Measurements from ENCODE around the gene PCYT1A. TPM values are rescaled to one million over a fixed set of nuclear protein-coding genes. Genes with fewer than 3 reads are reported as not detected.
"Not testable (repeated sequence)": the region's sequence is repeated elsewhere in the genome, so short reads cannot be mapped to it uniquely, and the experiment has no call there.

Gene PCYT1A
- total RNA-seq, 2 donors from 2014 or later: 41.8 to 78.3 TPM

GRCh38 chr3:196254376-196255283, 32.9 kb downstream of the PCYT1A start:
- H3K36me3 ChIP-seq: no peaks in the 10 kb centered on the region
- no peak for DNase-seq (ENCODE audit: low spot score)
- no peaks in the 10 kb centered on the region for H3K4me1 ChIP-seq (replicated peaks)
- 68% methylated on average over 5 of the region's 5 CpGs for whole genome bisulfite sequencing
- intact Hi-C loops (cut with DNase I): loop anchor here (2.0 to 5.0 kb wide), 2 partner anchors 264 to 438 kb away; no protein-coding TSS in a partner anchor
- H3K27ac ChIP-seq: no peak overlapping the region
- no peaks in the 10 kb centered on the region for H3K27me3 ChIP-seq (replicated peaks; ENCODE audit: insufficient read depth)
- no peaks in the 10 kb centered on the region for H3K9me3 ChIP-seq
- H3K4me3 ChIP-seq: no peak overlapping the region
- TF ChIP-seq POLR2A (IDR thresholded peaks at IDR 0.05) (no peak), CTCF (IDR thresholded peaks at IDR 0.05) (no peak), POLR2AphosphoS5 (IDR thresholded peaks at IDR 0.05) (no peak)

- H3K27me3 ChIP-seq (replicated peaks; ENCODE audit: insufficient read depth): no peaks in the 10 kb centered on the region
- intact Hi-C loops (cut with DNase I): loop anchor here (5.0 kb wide), 1 partner anchor 440 kb away; no protein-coding TSS in a partner anchor
- H3K4me3 ChIP-seq: no peak overlapping the region
- H3K4me1 ChIP-seq (replicated peaks): no peaks in the 10 kb centered on the region
- TF ChIP-seq POLR2AphosphoS5 (IDR thresholded peaks at IDR 0.05) (no peak), CTCF (IDR thresholded peaks at IDR 0.05) (no peak), POLR2A (IDR thresholded peaks at IDR 0.05) (no peak)
- no peak overlapping the region for H3K27ac ChIP-seq
- WGBS: 97% methylated on average over 16 of the region's 16 CpGs
- peaks cover 0 to 5% of the 10 kb centered on the region in 2 donors for H3K36me3 ChIP-seq
- no peaks in the 10 kb centered on the region for H3K9me3 ChIP-seq
- no peak for DNase-seq (ENCODE audit: low spot score)
These were observed 35.6 kb downstream of the PCYT1A start for GRCh38 chr3:196251918-196252317.

DNA sequence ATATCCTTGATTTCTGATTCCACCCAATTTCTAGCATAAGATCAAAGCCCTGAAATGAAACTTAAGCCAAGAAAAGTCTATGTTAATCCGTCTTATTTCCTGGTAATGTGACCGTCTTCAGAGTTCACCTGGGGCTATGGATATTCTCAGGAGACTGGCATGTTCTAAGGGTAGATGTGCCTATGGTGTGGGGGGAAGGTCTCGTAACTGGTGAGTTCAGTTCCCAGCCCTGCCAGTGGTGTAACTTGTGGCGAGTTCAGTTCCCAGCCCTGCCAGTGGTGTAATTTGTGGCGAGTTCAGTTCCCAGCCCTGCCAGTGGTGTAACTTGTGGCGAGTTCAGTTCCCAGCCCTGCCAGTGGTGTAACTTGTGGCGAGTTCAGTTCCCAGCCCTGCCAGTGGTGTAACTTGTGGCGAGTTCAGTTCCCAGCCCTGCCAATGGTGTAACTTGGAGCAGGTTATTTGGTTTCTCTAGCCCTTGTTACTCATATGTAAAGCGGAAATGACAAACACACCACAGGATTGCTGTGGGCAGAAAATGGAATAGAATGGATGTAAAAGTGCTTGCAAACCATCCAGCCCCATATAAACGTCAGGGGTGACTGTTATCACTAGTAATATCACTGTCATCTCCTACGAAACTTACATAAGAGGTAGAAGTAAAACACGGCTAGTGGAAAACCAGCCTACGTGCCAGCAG, 40.8 kb downstream of the PCYT1A start:
- Histone ChIP-seq H3K27me3 (replicated peaks; ENCODE audit: insufficient read depth) (no peaks in the 10 kb centered on the region), H3K36me3 (peaks cover 0 to 5% of the 10 kb centered on the region in 2 donors), H3K9me3 (no peaks in the 10 kb centered on the region), H3K4me3 (no peak overlapping the region), H3K27ac (no peak overlapping the region), H3K4me1 (replicated peaks) (no peaks in the 10 kb centered on the region)
- TF ChIP-seq POLR2AphosphoS5 (IDR thresholded peaks at IDR 0.05) (no peak), CTCF (IDR thresholded peaks at IDR 0.05) (no peak), POLR2A (IDR thresholded peaks at IDR 0.05) (no peak)
- no peak for DNase-seq (ENCODE audit: low spot score)
- 85% methylated on average over 12 of the region's 13 CpGs for WGBS
- intact Hi-C loops (cut with DNase I): no loop called here

DNA sequence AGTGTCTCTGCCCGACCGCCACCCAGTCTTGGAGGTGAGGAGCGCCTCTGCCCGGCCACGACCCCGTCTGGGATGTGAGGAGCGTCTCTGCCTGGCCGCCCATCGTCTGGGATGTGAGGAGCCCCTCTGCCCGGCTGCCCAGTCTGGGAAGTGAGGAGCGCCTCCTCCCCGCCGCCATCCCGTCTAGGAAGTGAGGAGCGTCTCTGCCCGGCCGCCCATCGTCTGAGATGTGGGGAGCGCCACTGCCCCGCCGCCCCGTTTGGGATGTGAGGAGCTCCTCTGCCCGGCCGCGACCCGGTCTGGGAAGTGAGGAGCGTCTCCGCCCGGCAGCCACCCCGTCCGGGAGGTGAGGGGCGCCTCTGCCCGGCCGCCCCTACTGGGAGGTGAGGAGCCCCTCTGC, 43.4 kb downstream of the PCYT1A start:
- H3K4me3 ChIP-seq; H3K4me1 ChIP-seq (replicated peaks); H3K27me3 ChIP-seq (replicated peaks; ENCODE audit: insufficient read depth); H3K27ac ChIP-seq; intact Hi-C loops (cut with DNase I); H3K36me3 ChIP-seq; H3K9me3 ChIP-seq; DNase-seq (ENCODE audit: low spot score): not testable (repeated sequence)
- WGBS: 97% methylated on average over 34 of the region's 34 CpGs

- Histone ChIP-seq H3K9me3 (no peaks in the 10 kb centered on the region), H3K4me3 (no peak overlapping the region), H3K27me3 (replicated peaks; ENCODE audit: insufficient read depth) (no peaks in the 10 kb centered on the region), H3K36me3 (no peaks in the 10 kb centered on the region), H3K27ac (no peak overlapping the region), H3K4me1 (replicated peaks) (no peaks in the 10 kb centered on the region)
- WGBS: 81% methylated on average over 8 of the region's 8 CpGs
- TF ChIP-seq CTCF (IDR thresholded peaks at IDR 0.05) (no peak), POLR2AphosphoS5 (IDR thresholded peaks at IDR 0.05) (no peak), POLR2A (IDR thresholded peaks at IDR 0.05) (no peak)
- no peak for DNase-seq (ENCODE audit: low spot score)
- intact Hi-C loops (cut with DNase I): no loop called here
These were observed 45.8 kb downstream of the PCYT1A start for GRCh38 chr3:196241704-196242103.

Data from prostate gland (tissue), 2 donors.